AG04450 (cell line): ENCODE data around the gene MLLT6. TPM values are rescaled to one million over a fixed set of nuclear protein-coding genes. Genes with fewer than 3 reads are reported as not detected.

Experiments
- CTCF ChIA-PET: fragments of 300-600, 350-600 bp; formaldehyde crosslinking; extraction: SDS; loops from one replicate; lab custom pipeline; 2022; ENCODE audit warnings: antibody characterized with exemption, inconsistent platforms; lab: Charles Lee
- POLR2A ChIA-PET: fragments of 350-600 bp; formaldehyde crosslinking; extraction: SDS; loops from one replicate; lab custom pipeline; 2021; ENCODE audit warnings: antibody characterized with exemption, inconsistent platforms; lab: Yijun Ruan, JAX
- DNase-seq: peaks from one replicate; pipeline ENCODE4 v3.0.0-alpha.2; 2011; ENCODE audit warnings: low read depth, low spot score
- H3K27ac ChIP-seq: one replicate; pipeline ENCODE4 v1.5.1; 2012; ENCODE audit warnings: low read depth, low read length, control low read depth
- H3K27me3 ChIP-seq: one replicate; pipeline ENCODE4 v1.6.0; 2012; ENCODE audit warnings: low read length; ENCODE audit not compliant: control insufficient read depth, insufficient read depth
- H3K4me3 ChIP-seq: 2 replicates; pipeline ENCODE4 v1.5.1; 2011; ENCODE audit warnings: mild to moderate bottlenecking, low read depth, low read length, control low read depth
- H3K9me3 ChIP-seq: 2 replicates; pipeline ENCODE4 v1.5.1; 2012; ENCODE audit warnings: low read length; ENCODE audit not compliant: control insufficient read depth, insufficient read depth
- CTCF ChIP-seq: IDR thresholded peaks from 2 replicates; pipeline ENCODE4 v1.5.1; 2011; ENCODE audit warnings: low read depth, low read length, control low read depth, inconsistent platforms
- polyA plus RNA-seq: library from polyadenylated mRNA; depleted of rRNA; stranded (reverse); fragments of >200 nt; gene quantifications from 2 replicates; pipeline ENCODE4 v1.2.3, GENCODE V29; 2011

The MLLT6 gene
- polyA plus RNA-seq, 1 experiment = 17.3 TPM

GRCh38 chr17:38733982-38734973 is 29.2 kb downstream of the MLLT6 start:
- CTCF ChIA-PET = interaction anchor here (0.5 to 2.8 kb wide), 18 partner anchors 10 to 685 kb away, joined by 3 to 23 read pairs (median 4); partner anchors contain the start of gene PSMB3
- H3K27me3 ChIP-seq = no peaks in the 10 kb centered on the region
- H3K9me3 ChIP-seq = no peaks in the 10 kb centered on the region; the same call in 1 of the 2 replicates
- DNase-seq = no peak
- POLR2A ChIA-PET = interaction anchor here (0.6 to 1.0 kb wide), 2 partner anchors 176 to 214 kb away, joined by 3 to 10 read pairs; no protein-coding TSS in a partner anchor
- H3K4me3 ChIP-seq = no peak overlapping the region
- H3K27ac ChIP-seq = no peak overlapping the region
- peak; percentile 29 for TF ChIP-seq CTCF

- Histone ChIP-seq H3K27me3 (no peaks in the 10 kb centered on the region), H3K4me3 (no peak overlapping the region), H3K9me3 (no peaks in the 10 kb centered on the region), H3K27ac (no peak overlapping the region)
- DNase-seq = no peak
- POLR2A ChIA-PET = interaction anchor here (0.6 to 1.0 kb wide), 3 partner anchors 10 to 215 kb away, joined by 3 to 10 read pairs (median 4); no protein-coding TSS in a partner anchor
- peak; percentile 90 for TF ChIP-seq CTCF
- CTCF ChIA-PET = interaction anchor here (0.6 to 2.8 kb wide), 25 partner anchors 8 to 309 kb away, joined by 3 to 23 read pairs (median 4); partner anchors contain the start of genes MLLT6 and PSMB3
Measured at GRCh38 chr17:38735161-38735997, 30.3 kb downstream of the MLLT6 start.

GRCh38 chr17:38738007-38738662 is 33.1 kb downstream of the MLLT6 start:
- H3K27me3 ChIP-seq = no peaks in the 10 kb centered on the region
- H3K4me3 ChIP-seq = no peak overlapping the region
- CTCF ChIA-PET = interaction anchor here (0.7 to 1.1 kb wide), 2 partner anchors 34 to 180 kb away, joined by 3 read pairs; no protein-coding TSS in a partner anchor
- no peak for TF ChIP-seq CTCF
- no peak overlapping the region for H3K27ac ChIP-seq
- POLR2A ChIA-PET = interaction anchor here (0.7 kb wide), 1 partner anchor 939 kb away, joined by 3 read pairs; no protein-coding TSS in a partner anchor
- no peaks in the 10 kb centered on the region for H3K9me3 ChIP-seq
- no peak for DNase-seq

GRCh38 chr17:38738686-38739085 is 33.6 kb downstream of the MLLT6 start:
- no peaks in the 10 kb centered on the region for H3K27me3 ChIP-seq
- no peak for DNase-seq
- ChIA-PET CTCF (no interaction called here), POLR2A (no interaction called here)
- no peaks in the 10 kb centered on the region for H3K9me3 ChIP-seq
- no peak overlapping the region for H3K27ac ChIP-seq
- H3K4me3 ChIP-seq = no peak overlapping the region
- TF ChIP-seq CTCF = no peak
